ENCODE measurements around the gene AMN. TPM values are rescaled to one million over a fixed set of nuclear protein-coding genes. Genes with fewer than 3 reads are reported as not detected.

AMN gene
- total and polyA plus RNA-seq, 4 donors = 2.1 to 51.2 (median 8.6) TPM

DNA sequence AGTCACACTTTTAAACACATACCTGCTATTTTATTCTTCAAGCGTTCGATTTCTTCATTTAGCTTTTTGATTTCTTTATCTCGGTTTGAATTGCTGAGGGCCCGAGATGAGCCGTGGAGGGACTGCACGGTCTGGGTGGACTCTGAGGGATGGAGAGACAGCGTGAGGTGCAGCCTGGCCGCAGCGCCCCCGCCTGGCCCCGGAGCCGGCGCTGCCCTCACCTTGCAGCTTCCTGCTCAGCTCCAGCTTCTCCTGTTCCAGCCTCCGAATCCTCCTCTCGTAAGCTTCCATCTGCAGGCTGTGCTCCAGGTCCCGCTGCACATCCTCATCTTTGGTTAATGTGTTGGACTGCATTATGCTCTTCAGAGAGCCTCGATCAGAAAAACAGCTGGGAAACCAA, 53.2 kb downstream of the AMN start (continued):
- TF ChIP-seq YY1 (IDR thresholded peaks at IDR 0.05) = no peak

DNA sequence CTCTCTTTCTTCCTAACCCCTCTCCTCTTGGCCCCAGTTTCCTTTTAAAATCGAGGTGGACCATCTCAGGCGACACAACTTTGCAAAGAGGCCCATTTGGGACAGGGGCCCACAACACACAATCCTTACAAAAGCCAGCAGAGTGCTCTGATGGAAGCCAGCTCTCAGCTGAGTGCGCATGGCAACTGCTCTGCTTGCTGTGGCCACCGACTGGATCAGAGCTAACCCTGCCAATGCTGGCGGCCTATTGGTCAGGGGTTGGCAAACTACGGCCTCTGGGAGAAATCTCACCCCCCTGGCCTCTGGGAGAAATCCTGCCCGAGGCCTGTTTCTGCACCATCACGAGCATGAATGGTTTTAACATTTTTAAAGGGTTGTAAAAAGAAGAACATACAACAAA, 55.0 kb downstream of the AMN start:
- DNase-seq (ENCODE audit: low spot score) = no peak
- H3K36me3 ChIP-seq (ENCODE audit: control insufficient read depth in 4 of 4, insufficient read depth in 3 of 4, low read depth in 1 of 4, low read length in 3 of 4) = peaks cover 23 to 72% (median 47%) of the 10 kb centered on the region in 4 donors

DNA sequence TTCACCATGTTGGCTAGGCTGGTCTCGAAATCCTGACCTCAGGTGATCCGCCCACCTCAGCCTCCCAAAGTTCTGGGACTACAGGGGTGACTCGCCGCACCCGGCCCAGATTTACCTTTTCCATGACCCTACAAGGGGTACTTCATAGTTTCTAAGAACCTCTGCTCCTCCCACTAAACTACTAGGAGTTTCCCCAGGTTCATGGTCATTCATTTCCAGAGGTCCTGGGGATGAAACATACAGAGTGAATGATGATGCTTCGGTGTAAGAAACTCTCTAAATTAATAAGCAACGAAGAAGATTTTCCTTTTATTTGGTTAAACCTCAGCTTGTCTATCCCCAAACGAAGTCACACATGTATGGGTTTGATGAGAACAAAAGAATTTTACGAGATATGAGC, 56.9 kb downstream of the AMN start:
- H3K4me3 ChIP-seq (ENCODE audit: low read depth in 1 of 3, low read length in 3 of 3) = no peak overlapping the region
- H3K9me3 ChIP-seq (ENCODE audit: control insufficient read depth in 4 of 4, low read length in 3 of 4) = no peaks in the 10 kb centered on the region
- H3K27me3 ChIP-seq (ENCODE audit: control insufficient read depth in 4 of 4, insufficient read depth in 4 of 4, low read length in 3 of 4) = no peaks in the 10 kb centered on the region
- no peak for DNase-seq (ENCODE audit: low spot score)
- no peak overlapping the region for H3K27ac ChIP-seq (ENCODE audit: low read depth in 1 of 2, low read length in 2 of 2)
- WGBS = 92% methylated on average over 9 of the region's 9 CpGs
- no peak overlapping the region for H3K9ac ChIP-seq (ENCODE audit: low read depth in 1 of 2, low read length in 2 of 2)
- H3K4me1 ChIP-seq (ENCODE audit: control insufficient read depth in 4 of 4, insufficient read depth in 4 of 4, low read length in 3 of 4) = no peaks in the 10 kb centered on the region
- peaks cover 18 to 74% (median 38%) of the 10 kb centered on the region in 4 donors for H3K36me3 ChIP-seq (ENCODE audit: control insufficient read depth in 4 of 4, insufficient read depth in 3 of 4, low read depth in 1 of 4, low read length in 3 of 4)
- TF ChIP-seq EGR1 (IDR thresholded peaks at IDR 0.05; ENCODE audit: low read depth in 2 of 2) (no peak), YY1 (IDR thresholded peaks at IDR 0.05) (no peak), HNF4A (conservative IDR thresholded peaks at IDR 0.05) (no peak), GABPA (IDR thresholded peaks at IDR 0.05 in 1 of 2, conservative IDR thresholded peaks at IDR 0.05 in 1 of 2) (no peak), RAD21 (IDR thresholded peaks at IDR 0.05) (no peak), NR2F2 (IDR thresholded peaks at IDR 0.05) (no peak), JUND (IDR thresholded peaks at IDR 0.05) (no peak), SP1 (IDR thresholded peaks at IDR 0.05) (no peak)
- TF ChIP-seq, protein P1, sequence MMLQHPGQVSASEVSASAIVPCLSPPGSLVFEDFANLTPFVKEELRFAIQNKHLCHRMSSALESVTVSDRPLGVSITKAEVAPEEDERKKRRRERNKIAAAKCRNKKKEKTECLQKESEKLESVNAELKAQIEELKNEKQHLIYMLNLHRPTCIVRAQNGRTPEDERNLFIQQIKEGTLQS (IDR thresholded peaks at IDR 0.05) = no peak
- TF ChIP-seq, protein P2, sequence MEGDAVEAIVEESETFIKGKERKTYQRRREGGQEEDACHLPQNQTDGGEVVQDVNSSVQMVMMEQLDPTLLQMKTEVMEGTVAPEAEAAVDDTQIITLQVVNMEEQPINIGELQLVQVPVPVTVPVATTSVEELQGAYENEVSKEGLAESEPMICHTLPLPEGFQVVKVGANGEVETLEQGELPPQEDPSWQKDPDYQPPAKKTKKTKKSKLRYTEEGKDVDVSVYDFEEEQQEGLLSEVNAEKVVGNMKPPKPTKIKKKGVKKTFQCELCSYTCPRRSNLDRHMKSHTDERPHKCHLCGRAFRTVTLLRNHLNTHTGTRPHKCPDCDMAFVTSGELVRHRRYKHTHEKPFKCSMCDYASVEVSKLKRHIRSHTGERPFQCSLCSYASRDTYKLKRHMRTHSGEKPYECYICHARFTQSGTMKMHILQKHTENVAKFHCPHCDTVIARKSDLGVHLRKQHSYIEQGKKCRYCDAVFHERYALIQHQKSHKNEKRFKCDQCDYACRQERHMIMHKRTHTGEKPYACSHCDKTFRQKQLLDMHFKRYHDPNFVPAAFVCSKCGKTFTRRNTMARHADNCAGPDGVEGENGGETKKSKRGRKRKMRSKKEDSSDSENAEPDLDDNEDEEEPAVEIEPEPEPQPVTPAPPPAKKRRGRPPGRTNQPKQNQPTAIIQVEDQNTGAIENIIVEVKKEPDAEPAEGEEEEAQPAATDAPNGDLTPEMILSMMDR (IDR thresholded peaks at IDR 0.05; ENCODE audit: low read depth, low read length, missing input control) = no peak

More for the DNA sequence above, 55.0 kb downstream of the AMN start:
- Histone ChIP-seq H3K9me3 (ENCODE audit: control insufficient read depth in 4 of 4, low read length in 3 of 4) (no peaks in the 10 kb centered on the region), H3K4me3 (ENCODE audit: low read depth in 1 of 3, low read length in 3 of 3) (no peak overlapping the region), H3K4me1 (ENCODE audit: control insufficient read depth in 4 of 4, insufficient read depth in 4 of 4, low read length in 3 of 4) (no peaks in the 10 kb centered on the region), H3K27me3 (ENCODE audit: control insufficient read depth in 4 of 4, insufficient read depth in 4 of 4, low read length in 3 of 4) (no peaks in the 10 kb centered on the region), H3K9ac (ENCODE audit: low read depth in 1 of 2, low read length in 2 of 2) (no peak overlapping the region), H3K27ac (ENCODE audit: low read depth in 1 of 2, low read length in 2 of 2) (no peak overlapping the region)
- WGBS = 83% methylated on average over 8 of the region's 8 CpGs
- TF ChIP-seq, protein P3, sequence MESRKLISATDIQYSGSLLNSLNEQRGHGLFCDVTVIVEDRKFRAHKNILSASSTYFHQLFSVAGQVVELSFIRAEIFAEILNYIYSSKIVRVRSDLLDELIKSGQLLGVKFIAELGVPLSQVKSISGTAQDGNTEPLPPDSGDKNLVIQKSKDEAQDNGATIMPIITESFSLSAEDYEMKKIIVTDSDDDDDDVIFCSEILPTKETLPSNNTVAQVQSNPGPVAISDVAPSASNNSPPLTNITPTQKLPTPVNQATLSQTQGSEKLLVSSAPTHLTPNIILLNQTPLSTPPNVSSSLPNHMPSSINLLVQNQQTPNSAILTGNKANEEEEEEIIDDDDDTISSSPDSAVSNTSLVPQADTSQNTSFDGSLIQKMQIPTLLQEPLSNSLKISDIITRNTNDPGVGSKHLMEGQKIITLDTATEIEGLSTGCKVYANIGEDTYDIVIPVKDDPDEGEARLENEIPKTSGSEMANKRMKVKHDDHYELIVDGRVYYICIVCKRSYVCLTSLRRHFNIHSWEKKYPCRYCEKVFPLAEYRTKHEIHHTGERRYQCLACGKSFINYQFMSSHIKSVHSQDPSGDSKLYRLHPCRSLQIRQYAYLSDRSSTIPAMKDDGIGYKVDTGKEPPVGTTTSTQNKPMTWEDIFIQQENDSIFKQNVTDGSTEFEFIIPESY (IDR thresholded peaks at IDR 0.05) = no peak
- TF ChIP-seq EGR1 (IDR thresholded peaks at IDR 0.05; ENCODE audit: low read depth in 2 of 2) = no peak
- TF ChIP-seq YY1 (IDR thresholded peaks at IDR 0.05) = no peak
- TF ChIP-seq, protein P1 (IDR thresholded peaks at IDR 0.05) = no peak
- no peak for TF ChIP-seq SP1 (IDR thresholded peaks at IDR 0.05)
- TF ChIP-seq, protein P4, sequence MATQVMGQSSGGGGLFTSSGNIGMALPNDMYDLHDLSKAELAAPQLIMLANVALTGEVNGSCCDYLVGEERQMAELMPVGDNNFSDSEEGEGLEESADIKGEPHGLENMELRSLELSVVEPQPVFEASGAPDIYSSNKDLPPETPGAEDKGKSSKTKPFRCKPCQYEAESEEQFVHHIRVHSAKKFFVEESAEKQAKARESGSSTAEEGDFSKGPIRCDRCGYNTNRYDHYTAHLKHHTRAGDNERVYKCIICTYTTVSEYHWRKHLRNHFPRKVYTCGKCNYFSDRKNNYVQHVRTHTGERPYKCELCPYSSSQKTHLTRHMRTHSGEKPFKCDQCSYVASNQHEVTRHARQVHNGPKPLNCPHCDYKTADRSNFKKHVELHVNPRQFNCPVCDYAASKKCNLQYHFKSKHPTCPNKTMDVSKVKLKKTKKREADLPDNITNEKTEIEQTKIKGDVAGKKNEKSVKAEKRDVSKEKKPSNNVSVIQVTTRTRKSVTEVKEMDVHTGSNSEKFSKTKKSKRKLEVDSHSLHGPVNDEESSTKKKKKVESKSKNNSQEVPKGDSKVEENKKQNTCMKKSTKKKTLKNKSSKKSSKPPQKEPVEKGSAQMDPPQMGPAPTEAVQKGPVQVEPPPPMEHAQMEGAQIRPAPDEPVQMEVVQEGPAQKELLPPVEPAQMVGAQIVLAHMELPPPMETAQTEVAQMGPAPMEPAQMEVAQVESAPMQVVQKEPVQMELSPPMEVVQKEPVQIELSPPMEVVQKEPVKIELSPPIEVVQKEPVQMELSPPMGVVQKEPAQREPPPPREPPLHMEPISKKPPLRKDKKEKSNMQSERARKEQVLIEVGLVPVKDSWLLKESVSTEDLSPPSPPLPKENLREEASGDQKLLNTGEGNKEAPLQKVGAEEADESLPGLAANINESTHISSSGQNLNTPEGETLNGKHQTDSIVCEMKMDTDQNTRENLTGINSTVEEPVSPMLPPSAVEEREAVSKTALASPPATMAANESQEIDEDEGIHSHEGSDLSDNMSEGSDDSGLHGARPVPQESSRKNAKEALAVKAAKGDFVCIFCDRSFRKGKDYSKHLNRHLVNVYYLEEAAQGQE (IDR thresholded peaks at IDR 0.05) = no peak
- no peak for TF ChIP-seq HNF4A (conservative IDR thresholded peaks at IDR 0.05)
- TF ChIP-seq RAD21 (IDR thresholded peaks at IDR 0.05) = no peak
- no peak for TF ChIP-seq JUND (IDR thresholded peaks at IDR 0.05)
- TF ChIP-seq, protein P5, sequence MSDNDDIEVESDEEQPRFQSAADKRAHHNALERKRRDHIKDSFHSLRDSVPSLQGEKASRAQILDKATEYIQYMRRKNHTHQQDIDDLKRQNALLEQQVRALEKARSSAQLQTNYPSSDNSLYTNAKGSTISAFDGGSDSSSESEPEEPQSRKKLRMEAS (IDR thresholded peaks at IDR 0.05) = no peak
- no peak for TF ChIP-seq TAF1 (conservative IDR thresholded peaks at IDR 0.05)
- no peak for TF ChIP-seq NR2F2 (IDR thresholded peaks at IDR 0.05)

Data from liver (tissue), 9 donors.